NCI-H1092 treated with DMSO at 0.1 percent for 48 hours (cell line): ENCODE data around the gene CRELD2.
A peak's percentile ranks its signal among the peaks of the same experiment; 100 is the strongest.

Source experiments
- DNase-seq: peaks from one replicate; lab custom pipeline; 2025; lab: John Stamatoyannopoulos, UW

Gene CRELD2, protein sequence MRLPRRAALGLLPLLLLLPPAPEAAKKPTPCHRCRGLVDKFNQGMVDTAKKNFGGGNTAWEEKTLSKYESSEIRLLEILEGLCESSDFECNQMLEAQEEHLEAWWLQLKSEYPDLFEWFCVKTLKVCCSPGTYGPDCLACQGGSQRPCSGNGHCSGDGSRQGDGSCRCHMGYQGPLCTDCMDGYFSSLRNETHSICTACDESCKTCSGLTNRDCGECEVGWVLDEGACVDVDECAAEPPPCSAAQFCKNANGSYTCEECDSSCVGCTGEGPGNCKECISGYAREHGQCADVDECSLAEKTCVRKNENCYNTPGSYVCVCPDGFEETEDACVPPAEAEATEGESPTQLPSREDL

DNA sequence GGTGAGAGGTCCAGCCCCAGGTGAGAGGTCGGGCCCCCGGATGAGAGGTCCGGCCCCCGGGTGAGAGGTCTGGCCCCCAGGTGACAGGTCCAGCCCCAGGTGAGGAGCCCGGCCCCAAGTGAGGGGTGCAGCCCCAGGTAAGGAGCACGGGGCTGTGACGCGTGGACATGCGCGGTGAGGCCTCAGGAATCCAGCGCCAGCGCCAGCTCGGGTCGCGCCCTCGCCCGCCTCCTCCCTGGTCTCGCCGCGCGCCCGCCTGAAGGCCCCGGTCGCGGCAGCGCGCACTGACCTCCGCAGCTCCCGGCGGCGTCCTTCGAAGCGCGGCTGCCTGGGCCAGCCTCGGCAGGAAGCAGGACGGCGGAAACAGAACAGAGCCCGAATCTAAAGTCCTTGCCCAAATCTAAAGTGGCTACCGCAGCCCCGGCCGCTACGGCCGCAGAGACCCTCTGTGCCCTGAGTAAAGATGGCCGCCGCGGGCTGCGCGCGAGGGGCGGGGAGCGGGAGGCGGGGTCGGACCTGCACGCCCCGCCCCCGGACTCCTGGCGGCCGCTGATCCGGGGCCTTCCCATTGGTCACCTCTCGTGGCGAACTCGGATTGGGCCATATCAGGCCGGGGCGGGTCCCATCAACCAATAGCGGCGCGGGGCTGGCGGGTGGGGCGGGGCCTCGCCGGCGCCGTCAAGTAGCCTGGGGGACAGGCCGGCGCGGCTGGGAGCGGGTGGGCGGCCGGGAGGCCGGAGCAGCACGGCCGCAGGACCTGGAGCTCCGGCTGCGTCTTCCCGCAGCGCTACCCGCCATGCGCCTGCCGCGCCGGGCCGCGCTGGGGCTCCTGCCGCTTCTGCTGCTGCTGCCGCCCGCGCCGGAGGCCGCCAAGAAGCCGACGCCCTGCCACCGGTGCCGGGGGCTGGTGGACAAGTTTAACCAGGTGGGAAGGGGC lies at the start of gene CRELD2, which contains the start of gene ALG12:
Gene CRELD2 (plus strand): TSS at position 661 of the 937 bp plus-strand sequence. CDS start 136 bp downstream, at position 797.
Gene ALG12 (minus strand): TSS at position 465 of the 937 bp plus-strand sequence. CDS start 4,673 bp downstream, outside the sequence.
- DNase-seq = peak; percentile 72

DNA sequence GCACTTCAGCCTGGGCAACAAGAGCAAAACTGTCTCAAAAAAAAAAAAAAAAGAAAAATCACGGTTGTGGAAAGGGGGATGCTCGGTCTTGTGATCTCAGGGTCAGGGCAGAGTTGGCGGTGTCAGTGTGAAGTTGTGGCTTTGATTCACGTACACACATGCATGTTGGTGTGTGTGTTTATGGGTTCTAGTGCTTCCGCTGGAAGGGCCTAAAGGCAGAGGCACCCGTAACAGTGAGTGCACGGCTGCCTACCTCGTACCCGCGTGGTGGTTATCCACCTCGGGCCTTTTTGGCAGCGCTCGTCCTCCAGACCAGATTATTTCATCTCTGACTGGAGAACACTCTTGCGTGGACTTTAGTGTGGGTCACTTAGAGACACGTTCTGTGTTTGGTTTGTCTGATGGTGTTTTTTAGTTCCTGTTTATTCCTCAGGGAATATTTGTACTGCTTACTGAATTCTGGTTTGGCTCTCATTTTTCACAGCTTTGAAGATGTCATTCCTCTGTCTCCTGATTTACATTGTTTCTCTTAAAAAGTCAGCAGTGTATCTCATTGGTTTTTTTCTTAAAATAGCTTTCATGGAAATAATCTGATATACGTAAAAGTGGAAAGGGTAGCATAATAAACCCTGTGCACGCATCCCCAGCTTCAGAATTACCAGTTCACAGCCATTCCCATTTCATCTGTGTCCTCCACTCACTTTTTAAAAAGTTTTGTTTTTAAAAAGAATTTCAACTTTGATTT lies 49.2 kb upstream of the CRELD2 start:
- no peak for DNase-seq

DNA sequence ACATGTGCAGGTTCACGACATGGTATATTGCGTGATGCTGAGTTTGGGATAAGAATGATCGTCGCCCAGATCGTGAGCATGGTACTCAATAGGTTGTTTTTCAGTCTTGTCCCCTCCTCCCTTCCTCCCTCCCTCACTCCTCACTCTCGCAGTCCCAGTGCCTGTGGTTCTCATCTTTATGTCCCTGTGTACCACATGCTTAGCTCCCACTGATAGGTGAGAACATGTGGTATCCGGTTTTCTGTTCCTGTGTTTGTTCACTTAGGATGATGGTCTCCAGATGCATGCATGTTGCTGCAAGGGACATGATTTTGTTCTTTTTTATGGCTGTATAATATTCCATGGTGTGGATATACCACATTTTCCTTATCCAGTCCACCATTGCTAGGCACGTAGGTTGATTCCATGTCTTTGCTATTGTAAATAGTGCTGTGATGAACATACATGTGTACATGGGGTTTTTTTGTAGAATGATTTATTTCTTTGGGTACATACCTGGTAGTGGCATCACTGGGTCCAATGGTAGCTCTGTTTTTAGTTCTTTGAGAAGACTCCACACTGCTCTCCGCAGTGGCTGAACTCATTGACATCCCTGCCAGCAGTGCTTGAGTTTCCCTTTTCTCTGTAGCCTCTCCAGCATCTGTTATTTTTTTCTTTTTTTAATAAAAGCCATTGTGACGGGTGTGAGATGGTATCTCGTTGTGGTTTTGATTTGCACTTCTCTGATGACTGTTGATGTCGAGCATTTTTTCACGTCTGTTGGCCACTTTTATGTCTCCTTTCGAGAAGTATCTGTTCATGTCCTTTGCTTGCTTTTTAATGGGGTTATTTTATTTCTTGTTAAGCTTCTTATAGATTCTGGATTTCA lies 48.4 kb upstream of the CRELD2 start:
- DNase-seq = no peak

DNA sequence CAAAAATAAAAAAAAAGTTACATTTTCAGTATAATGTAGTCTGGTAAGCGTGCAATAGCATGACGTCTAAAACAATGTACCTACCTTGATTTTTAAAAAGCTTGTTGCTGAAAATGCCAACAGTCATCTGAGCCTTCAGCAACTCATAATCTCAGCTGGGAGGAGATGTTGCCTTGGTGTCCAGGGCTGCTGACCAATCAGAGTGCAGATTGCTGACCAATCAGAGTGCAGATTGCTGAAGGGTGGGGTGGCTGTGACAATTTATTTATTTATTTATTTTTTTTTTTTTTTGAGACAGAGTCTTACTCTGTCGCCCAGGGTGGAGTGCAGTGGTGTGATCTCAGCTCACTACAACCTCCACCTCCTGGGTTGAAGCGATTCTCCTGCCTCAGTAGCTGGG lies 47.0 kb upstream of the CRELD2 start:
- no peak for DNase-seq

DNA sequence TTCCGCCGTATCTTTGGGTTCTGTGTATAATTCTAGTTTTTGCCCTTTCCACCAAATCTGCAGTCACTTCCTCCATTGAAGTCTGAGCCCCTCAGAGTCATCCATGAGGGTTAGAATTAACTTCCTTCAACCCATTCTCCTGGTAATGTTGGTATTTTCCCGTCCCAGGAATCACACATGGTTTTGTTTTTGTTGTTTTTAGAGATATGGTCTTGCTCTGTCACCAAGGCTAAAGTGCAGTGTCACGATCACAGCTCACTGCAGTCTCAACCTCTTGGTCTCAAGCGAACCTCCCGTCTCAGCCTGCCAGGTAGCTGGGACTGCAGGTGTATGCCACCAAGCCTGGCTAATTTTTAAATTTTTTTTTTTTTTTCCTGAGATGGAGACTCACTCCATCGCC lies 46.1 kb upstream of the CRELD2 start:
- DNase-seq = no peak

DNA sequence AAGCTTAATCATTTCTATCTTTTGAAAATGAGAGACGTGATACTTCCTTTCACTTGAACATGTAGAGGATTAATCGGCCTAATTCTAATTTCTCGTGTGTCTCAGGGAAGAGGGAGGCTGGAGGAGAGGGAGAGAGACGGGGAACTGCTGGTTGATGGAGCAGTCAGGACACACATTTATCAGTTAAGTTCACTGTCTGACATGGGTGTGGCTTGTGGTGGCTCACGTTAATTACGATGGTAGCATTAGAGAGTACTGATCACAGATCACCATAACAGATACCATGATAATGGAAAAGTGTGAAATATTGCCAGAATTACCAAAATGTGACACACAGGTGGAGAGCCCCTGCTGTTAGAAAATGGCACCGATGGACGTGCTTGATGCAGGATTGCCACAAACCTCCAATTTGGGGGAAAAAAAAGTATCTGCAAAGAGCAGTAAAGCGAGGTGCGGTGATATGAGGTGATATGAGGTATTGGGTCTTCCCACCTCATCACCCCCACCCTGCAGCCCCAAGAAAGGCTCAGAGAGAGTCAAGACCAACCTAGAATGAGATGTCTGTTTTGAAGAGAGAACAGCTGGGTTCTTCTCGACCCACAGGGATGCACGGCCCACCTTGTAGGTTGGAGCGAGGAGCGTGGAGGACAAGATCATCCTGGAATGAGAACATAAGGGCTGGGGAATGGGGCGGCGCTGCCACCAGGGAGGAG lies 45.0 kb upstream of the CRELD2 start:
- DNase-seq = no peak

DNA sequence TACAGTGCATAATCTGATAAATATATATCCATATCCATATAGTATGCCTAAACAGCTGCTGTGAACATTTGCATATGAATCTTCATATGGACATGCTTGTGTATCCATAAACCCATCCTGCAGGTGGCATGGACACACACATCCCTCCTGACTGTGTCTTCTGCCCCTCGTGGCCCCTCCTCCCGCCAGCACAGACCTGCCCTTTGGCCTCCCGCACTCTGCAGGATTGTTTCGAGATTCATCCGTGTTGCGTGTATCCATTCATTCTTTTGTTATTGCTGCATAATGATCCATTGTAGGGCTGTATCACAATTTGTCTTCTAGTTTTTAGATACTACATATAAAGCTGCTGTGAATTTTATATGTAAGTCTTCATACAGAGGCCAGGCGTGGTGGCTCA lies 40.8 kb upstream of the CRELD2 start:
- no peak for DNase-seq

DNA sequence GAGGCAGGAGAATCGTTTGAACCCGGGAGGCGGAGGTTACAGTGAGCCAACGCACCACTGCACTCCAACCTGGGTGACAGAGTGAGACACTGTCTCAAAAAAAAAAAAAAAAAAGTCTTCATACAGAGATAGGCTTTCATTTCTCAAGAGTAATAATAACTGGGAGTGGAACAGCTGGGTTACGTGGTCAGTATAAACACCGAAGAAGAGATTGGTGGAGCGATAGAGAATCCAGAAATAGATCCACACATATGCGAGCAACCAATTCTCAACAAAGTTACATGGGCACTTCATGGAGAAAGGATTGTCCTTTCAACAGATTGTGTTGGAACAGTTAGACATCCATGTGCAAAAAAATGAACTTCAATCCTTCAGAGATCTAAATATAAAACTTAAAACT lies 40.2 kb upstream of the CRELD2 start:
- no peak for DNase-seq

DNA sequence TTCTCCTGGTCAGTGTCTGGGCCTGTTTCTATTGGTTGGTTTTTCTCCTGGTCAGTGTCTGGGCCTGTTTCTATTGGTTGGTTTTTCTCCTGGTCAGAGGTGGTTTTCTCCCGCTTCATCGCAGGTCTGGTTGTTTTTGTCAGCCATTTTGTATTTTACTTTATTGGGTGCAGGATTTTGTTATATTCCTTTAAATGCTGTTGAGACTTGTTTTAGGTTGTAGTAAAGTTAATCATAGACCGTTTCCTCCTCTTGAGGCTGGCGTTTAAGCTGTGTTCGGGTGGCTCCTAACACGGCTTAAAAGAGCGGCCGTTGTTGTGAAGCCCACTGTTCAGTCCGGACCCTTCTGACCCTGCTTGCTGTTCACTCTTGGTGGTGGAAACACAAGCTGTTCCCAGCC lies 38.6 kb upstream of the CRELD2 start:
- no peak for DNase-seq

DNA sequence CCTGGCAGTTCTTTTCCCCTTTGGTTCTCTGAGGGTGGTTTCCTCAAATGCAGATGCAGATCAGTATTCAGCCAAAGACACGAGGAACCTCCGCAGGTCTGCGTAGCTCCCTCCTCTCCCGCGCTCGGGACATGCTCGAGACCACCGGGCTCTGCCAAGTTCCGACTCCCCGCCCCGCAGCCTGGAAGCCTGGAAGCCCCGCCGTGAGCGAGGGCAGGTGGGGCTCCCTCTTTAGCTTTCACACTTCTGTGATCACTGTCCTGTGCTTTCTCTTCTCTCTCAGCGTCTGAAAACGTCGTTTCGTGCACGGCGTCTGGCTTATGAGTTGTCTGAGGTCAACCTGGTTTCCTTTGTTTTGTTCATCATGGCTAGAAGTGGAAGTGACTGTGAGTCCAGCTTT lies 38.2 kb upstream of the CRELD2 start:
- no peak for DNase-seq

DNA sequence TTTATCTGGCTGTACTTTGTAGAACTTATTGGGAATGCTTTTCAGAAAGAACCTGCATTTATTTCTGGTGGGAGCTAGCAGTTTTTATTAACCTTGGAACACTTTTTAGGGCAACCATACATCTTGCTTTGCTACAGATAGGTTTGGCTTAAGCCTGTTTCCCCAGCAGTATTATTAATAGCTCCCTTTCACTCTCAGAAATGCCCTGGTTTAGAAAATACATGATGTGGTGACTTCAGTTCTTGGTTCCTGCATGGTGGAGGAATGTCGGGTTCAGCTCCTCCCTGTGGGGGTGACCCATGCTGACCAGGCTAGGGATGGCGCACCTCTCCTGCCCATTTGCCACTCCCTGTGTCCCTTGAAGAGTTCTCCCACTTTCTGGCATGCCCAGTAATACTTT lies 36.6 kb upstream of the CRELD2 start:
- DNase-seq = no peak

DNA sequence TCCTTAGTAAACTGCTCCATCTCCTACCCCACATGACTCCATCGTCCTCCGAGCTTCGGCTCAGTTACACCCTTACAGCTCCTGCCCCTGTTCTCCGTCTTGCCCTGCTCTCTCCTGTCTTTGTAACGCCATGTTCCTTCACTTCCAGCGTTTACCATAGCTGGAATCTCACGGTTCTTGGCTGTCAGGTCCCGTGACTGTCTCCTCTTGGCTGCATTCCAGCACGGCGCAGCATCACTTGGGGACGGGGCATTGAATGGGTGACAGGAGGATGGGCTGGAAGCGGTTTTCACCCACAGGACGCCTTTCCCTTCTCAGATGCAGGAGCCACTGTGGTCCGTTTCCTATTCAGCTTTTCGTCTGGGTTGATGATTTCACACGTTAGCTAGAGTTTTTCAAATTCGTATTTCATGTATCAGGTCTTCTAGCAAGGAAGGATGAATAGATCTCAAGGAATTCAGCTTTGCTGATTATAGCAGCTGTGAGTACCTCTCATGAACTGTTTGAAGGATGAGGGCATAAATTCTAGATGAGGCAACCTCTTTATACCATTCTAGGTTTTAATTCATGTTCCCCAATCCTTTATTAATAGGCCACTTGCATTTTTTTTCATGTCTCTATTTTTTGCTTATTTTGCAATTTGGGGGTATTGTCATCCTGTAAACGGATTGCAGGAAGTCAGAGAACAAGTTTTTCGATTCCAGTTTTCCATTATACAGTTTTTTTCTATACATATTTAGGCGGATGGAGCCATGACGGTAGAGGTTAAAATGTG lies 35.7 kb upstream of the CRELD2 start:
- no peak for DNase-seq

DNA sequence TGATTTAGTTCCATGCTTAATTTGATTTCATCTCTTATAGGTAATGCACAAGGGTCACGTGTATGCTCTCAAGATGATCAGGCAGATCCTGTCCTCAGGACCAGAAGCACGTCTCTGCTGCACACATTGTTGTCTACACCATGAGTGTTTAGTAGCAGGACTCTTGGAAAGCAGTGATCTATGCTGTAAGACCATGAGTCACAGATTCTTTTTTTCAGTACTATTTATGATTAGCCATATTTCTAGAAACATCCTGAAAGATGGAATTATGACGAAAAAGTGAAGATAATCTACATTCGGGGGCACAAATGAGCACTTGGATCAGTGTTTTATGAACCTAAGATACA lies 35.2 kb upstream of the CRELD2 start:
- no peak for DNase-seq

DNA sequence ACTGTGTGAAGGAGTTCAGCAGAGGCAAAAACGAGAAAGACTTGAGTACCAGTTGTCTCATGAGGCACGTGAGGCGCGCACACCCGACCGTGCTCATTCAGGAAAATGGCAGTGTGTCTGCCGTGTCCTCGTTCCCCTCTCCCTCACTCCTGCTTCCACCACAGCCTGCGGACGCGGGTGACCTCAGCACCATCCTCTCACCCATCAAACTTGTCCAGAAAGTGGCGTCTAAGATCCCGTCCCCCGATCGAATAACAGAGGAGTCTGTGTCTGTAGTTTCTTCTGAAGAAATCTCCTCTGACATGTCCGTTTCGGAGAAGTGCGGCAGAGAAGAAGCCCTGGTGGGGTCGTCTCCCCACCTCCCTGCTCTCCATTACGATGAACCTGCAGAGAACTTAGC lies 34.4 kb upstream of the CRELD2 start:
- no peak for DNase-seq

DNA sequence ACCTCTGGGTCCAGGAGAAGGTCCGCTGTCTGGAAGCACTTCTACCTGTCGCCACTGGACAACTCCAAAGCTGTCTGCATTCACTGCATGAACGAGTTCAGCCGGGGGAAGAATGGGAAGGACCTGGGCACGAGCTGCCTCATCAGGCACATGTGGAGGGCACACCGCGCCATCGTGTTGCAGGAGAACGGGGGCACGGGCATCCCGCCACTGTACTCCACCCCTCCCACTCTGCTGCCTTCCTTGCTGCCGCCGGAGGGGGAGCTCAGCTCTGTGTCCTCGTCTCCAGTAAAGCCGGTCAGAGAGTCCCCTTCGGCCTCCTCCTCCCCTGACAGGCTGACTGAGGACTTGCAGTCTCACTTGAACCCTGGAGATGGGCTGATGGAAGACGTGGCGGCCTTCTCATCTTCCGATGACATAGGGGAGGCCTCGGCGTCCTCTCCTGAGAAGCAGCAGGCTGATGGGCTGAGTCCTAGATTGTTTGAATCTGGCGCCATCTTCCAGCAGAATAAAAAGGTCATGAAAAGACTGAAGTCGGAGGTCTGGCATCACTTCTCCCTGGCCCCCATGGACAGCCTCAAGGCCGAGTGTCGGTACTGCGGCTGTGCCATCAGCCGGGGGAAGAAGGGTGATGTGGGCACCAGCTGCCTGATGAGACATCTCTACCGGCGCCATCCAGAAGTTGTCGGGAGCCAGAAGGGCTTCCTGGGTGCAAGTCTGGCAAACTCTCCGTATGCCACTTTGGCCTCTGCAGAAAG lies 33.8 kb upstream of the CRELD2 start:
- no peak for DNase-seq

DNA sequence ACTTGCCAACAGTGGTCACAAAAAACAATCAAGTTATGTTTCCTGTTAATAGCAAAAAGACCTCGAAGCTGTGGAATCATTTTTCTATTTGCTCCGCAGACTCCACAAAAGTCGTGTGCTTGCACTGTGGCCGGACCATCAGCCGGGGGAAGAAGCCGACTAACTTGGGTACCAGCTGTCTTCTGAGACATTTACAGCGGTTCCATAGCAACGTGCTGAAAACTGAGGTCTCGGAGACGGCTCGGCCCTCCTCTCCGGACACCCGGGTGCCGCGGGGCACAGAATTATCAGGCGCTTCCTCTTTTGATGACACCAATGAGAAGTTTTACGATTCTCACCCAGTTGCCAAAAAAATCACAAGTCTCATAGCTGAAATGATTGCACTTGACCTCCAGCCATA lies 33.2 kb upstream of the CRELD2 start:
- DNase-seq = no peak

DNA sequence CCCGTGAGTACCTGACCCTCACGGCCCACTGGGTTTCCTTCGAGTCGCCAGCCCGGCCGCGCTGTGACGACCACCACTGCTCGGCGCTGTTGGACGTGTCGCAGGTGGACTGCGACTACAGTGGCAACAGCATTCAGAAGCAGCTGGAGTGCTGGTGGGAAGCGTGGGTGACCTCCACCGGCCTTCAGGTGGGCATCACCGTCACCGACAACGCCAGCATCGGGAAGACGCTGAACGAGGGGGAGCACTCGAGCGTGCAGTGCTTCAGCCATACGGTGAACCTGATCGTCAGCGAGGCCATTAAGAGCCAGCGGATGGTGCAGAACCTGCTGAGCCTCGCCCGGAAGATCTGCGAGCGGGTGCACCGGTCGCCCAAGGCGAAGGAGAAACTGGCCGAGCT lies 32.6 kb upstream of the CRELD2 start:
- no peak for DNase-seq

DNA sequence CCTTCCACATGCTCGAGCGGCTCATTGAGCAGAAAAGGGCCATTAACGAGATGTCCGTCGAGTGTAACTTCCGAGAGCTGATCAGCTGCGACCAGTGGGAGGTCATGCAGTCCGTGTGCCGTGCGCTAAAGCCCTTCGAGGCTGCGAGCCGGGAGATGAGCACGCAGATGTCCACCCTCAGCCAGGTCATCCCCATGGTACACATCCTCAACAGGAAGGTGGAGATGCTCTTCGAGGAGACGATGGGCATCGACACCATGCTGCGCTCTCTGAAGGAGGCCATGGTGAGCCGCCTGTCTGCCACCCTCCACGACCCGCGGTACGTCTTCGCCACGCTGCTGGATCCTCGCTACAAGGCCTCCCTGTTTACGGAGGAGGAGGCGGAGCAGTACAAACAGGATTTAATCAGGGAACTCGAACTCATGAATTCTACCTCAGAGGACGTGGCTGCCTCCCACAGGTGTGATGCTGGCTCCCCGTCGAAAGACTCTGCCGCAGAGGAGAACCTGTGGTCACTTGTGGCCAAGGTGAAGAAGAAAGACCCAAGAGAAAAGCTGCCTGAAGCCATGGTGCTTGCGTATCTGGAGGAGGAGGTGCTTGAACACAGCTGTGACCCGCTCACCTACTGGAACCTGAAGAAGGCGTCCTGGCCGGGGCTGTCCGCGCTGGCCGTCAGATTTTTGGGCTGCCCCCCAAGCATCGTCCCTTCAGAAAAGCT lies 31.9 kb upstream of the CRELD2 start:
- DNase-seq = no peak

DNA sequence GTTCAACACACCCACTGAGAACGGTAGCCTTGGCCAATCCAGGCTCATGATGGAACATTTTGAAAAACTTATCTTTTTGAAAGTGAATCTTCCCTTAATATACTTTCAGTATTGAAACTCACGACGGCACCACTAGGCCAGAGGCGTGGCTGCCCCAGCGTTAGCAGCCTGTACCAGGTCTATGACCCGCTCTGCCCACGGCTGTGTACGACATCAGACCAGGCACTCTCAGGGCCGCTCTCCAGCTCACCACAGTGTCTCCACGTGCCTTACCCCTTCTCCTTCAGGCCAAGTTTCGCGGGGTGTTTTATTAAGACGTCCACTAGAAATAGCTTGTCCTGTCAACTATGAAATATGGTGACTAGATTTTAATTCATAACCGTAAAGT lies 31.4 kb upstream of the CRELD2 start:
- DNase-seq = no peak
